HEK293T (cell line): Measurements from ENCODE around the gene ATP13A5.

Source experiments
- CTCF ChIA-PET: fragments of 350-600 bp; formaldehyde crosslinking; extraction: SDS; loops from one replicate; lab custom pipeline; 2021; ENCODE audit warnings: antibody characterized with exemption, inconsistent platforms; lab: Yijun Ruan, JAX
- POLR2A ChIA-PET: fragments of 350-600 bp; formaldehyde crosslinking; extraction: SDS; loops from one replicate; lab custom pipeline; 2020; ENCODE audit warnings: antibody characterized with exemption, inconsistent platforms; lab: Yijun Ruan, JAX
- DNase-seq: peaks from one replicate; pipeline ENCODE4 v3.0.0; 2012; ENCODE audit warnings: mixed read lengths; ENCODE audit errors: extremely low spot score
- ARNT ChIP-seq: fragments of 450-650 bp; IDR thresholded peaks from 2 replicates; pipeline ENCODE4 v1.6.1; 2017; ENCODE audit warnings: mild to moderate bottlenecking
- BHLHE40 ChIP-seq: fragments of 450-650 bp; IDR thresholded peaks from 2 replicates; pipeline ENCODE4 v1.6.1; 2016; ENCODE audit warnings: mild to moderate bottlenecking, moderate library complexity, borderline replicate concordance
- CTBP1 ChIP-seq: fragments of 450-650 bp; IDR thresholded peaks from 2 replicates; pipeline ENCODE4 v1.6.1; 2016; ENCODE audit warnings: borderline replicate concordance
- ELF4 ChIP-seq: fragments of 450-650 bp; IDR thresholded peaks from 2 replicates; pipeline ENCODE4 v1.6.1; 2017; ENCODE audit warnings: antibody characterized with exemption
- FOXA1 ChIP-seq: fragments of 450-650 bp; IDR thresholded peaks from 2 replicates; pipeline ENCODE4 v1.6.1; 2016; ENCODE audit warnings: mild to moderate bottlenecking
- FOXK2 ChIP-seq: fragments of 450-650 bp; IDR thresholded peaks from 2 replicates; pipeline ENCODE4 v1.6.1; 2016; ENCODE audit warnings: mild to moderate bottlenecking
- FOXM1 ChIP-seq: fragments of 450-650 bp; IDR thresholded peaks from 2 replicates; pipeline ENCODE4 v1.6.1; 2017; ENCODE audit warnings: mild to moderate bottlenecking, borderline replicate concordance
- HDGF ChIP-seq: fragments of 450-650 bp; IDR thresholded peaks from 2 replicates; pipeline ENCODE4 v1.6.1; 2017; ENCODE audit warnings: antibody characterized with exemption, borderline replicate concordance
- L3MBTL2 ChIP-seq: fragments of 450-650 bp; conservative IDR thresholded peaks from 2 replicates; pipeline ENCODE4 v1.6.1; 2016; ENCODE audit warnings: mild to moderate bottlenecking
- LEF1 ChIP-seq: fragments of 450-650 bp; IDR thresholded peaks from 2 replicates; pipeline ENCODE4 v1.6.1; 2017; ENCODE audit warnings: mild to moderate bottlenecking, borderline replicate concordance
- NFRKB ChIP-seq: fragments of 450-650 bp; IDR thresholded peaks from 2 replicates; pipeline ENCODE4 v1.6.1; 2016; ENCODE audit warnings: mild to moderate bottlenecking, moderate library complexity
- PKNOX1 ChIP-seq: fragments of 450-650 bp; IDR thresholded peaks from 2 replicates; pipeline ENCODE4 v1.6.1; 2016
- SP1 ChIP-seq: fragments of 450-650 bp; IDR thresholded peaks from 2 replicates; pipeline ENCODE4 v1.6.1; 2017
- SUZ12 ChIP-seq: fragments of 450-650 bp; IDR thresholded peaks from 2 replicates; pipeline ENCODE4 v1.6.1; 2016; ENCODE audit warnings: mild to moderate bottlenecking
- TARDBP ChIP-seq: fragments of 450-650 bp; IDR thresholded peaks from 2 replicates; pipeline ENCODE4 v1.6.1; 2016
- ZNF384 ChIP-seq: fragments of 450-650 bp; IDR thresholded peaks from 2 replicates; pipeline ENCODE4 v1.6.1; 2016

ATP13A5 gene

GRCh38 chr3:193396451-193397244, 18.1 kb upstream of the ATP13A5 start:
- TF ChIP-seq ARNT (no peak), SP1 (no peak), CTBP1 (no peak), TARDBP (no peak), SUZ12 (no peak), FOXM1 (no peak), LEF1 (no peak), BHLHE40 (no peak), ZNF384 (no peak), NFRKB (no peak), PKNOX1 (no peak), L3MBTL2 (no peak), HDGF (no peak), ELF4 (no peak), FOXK2 (no peak), FOXA1 (no peak)
- ChIA-PET CTCF (no interaction called here), POLR2A (no interaction called here)
- DNase-seq = no peak

GRCh38 chr3:193391902-193392301, 13.3 kb upstream of the ATP13A5 start:
- CTCF ChIA-PET = no interaction called here
- no peak for DNase-seq
- TF ChIP-seq L3MBTL2 = no peak
- no peak for TF ChIP-seq ELF4
- TF ChIP-seq FOXM1 = no peak
- POLR2A ChIA-PET = no interaction called here

- ChIA-PET POLR2A (no interaction called here), CTCF (no interaction called here)
- no peak for DNase-seq
- TF ChIP-seq LEF1 (no peak), CTBP1 (no peak), FOXA1 (no peak), TARDBP (no peak), BHLHE40 (no peak), ZNF384 (no peak), PKNOX1 (no peak), FOXK2 (no peak), SP1 (no peak), NFRKB (no peak), L3MBTL2 (no peak), ARNT (no peak), FOXM1 (no peak), SUZ12 (no peak), HDGF (no peak), ELF4 (no peak)
Observed at GRCh38 chr3:193389335-193389734, 10.8 kb upstream of the ATP13A5 start.

- ChIA-PET CTCF (no interaction called here), POLR2A (no interaction called here)
- TF ChIP-seq LEF1 (no peak), SUZ12 (no peak), SP1 (no peak), PKNOX1 (no peak), FOXK2 (no peak), BHLHE40 (no peak), FOXA1 (no peak), CTBP1 (no peak), L3MBTL2 (no peak), FOXM1 (no peak), HDGF (no peak), NFRKB (no peak), ARNT (no peak), ZNF384 (no peak), TARDBP (no peak)
- no peak for DNase-seq
Observed at GRCh38 chr3:193388361-193388760, 9.8 kb upstream of the ATP13A5 start.

GRCh38 chr3:193387596-193387995, 9.0 kb upstream of the ATP13A5 start:
- ChIA-PET POLR2A (no interaction called here), CTCF (no interaction called here)
- DNase-seq = no peak
- TF ChIP-seq L3MBTL2 = no peak
- no peak for TF ChIP-seq ELF4
- TF ChIP-seq CTBP1 = no peak
- TF ChIP-seq FOXA1 = no peak
- TF ChIP-seq HDGF = no peak
- TF ChIP-seq TARDBP = no peak
- TF ChIP-seq SP1 = no peak
- no peak for TF ChIP-seq LEF1
- TF ChIP-seq ARNT = no peak
- no peak for TF ChIP-seq ZNF384
- TF ChIP-seq FOXM1 = no peak
- no peak for TF ChIP-seq BHLHE40
- TF ChIP-seq SUZ12 = no peak
- TF ChIP-seq PKNOX1 = no peak
- no peak for TF ChIP-seq NFRKB
- TF ChIP-seq FOXK2 = no peak

GRCh38 chr3:193377591-193377990, 962 bp downstream of the ATP13A5 start:
- POLR2A ChIA-PET = no interaction called here
- no peak for TF ChIP-seq FOXK2
- no peak for TF ChIP-seq NFRKB
- TF ChIP-seq ARNT = no peak
- TF ChIP-seq TARDBP = no peak
- DNase-seq = no peak
- CTCF ChIA-PET = no interaction called here
